Measurements from ENCODE around the gene ENOPH1. TPM values are rescaled to one million over a fixed set of nuclear protein-coding genes. Genes with fewer than 3 reads are reported as not detected.

Gene ENOPH1
- total and polyA plus RNA-seq, 2 of the 13 experiments (the other 11 are each of a cell fraction or from before 2014, with no cell fraction given) = 15.5 to 64.3 TPM

GRCh38 chr4:82434949-82435348 is 4.6 kb downstream of the ENOPH1 start (continued):
- no peak for TF ChIP-seq ZSCAN5A (CRISPR knock-in tag; IDR thresholded peaks at IDR 0.05; ENCODE audit: borderline replicate concordance)
- TF ChIP-seq ZNF468 (CRISPR knock-in tag; IDR thresholded peaks at IDR 0.05) = no peak
- TF ChIP-seq ZNF44 (CRISPR knock-in tag; IDR thresholded peaks at IDR 0.05) = 0 out of 2 replicates have a peak, but pooled peaks have one; percentile 28
- no peak for TF ChIP-seq CCAR2 (optimal IDR thresholded peaks at IDR 0.05; ENCODE audit: low read depth, low read length)
- no peak for TF ChIP-seq ZNF605 (CRISPR knock-in tag; IDR thresholded peaks at IDR 0.05)
- TF ChIP-seq TSC22D2 (CRISPR knock-in tag; IDR thresholded peaks at IDR 0.05; ENCODE audit: borderline replicate concordance) = no peak
- TF ChIP-seq, protein P1, sequence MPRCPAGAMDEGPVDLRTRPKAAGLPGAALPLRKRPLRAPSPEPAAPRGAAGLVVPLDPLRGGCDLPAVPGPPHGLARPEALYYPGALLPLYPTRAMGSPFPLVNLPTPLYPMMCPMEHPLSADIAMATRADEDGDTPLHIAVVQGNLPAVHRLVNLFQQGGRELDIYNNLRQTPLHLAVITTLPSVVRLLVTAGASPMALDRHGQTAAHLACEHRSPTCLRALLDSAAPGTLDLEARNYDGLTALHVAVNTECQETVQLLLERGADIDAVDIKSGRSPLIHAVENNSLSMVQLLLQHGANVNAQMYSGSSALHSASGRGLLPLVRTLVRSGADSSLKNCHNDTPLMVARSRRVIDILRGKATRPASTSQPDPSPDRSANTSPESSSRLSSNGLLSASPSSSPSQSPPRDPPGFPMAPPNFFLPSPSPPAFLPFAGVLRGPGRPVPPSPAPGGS (CRISPR knock-in tag; IDR thresholded peaks at IDR 0.05) = no peak
- TF ChIP-seq IRF2 (CRISPR knock-in tag; IDR thresholded peaks at IDR 0.05) = 0 out of 2 replicates have a peak, but pooled peaks have one; percentile 22
- TF ChIP-seq HMG20B (CRISPR knock-in tag; conservative IDR thresholded peaks at IDR 0.05) = no peak
- TF ChIP-seq HOMEZ (CRISPR knock-in tag; IDR thresholded peaks at IDR 0.05; ENCODE audit: low read depth) = 0 out of 2 replicates have a peak, but pooled peaks have one; percentile 31
- TF ChIP-seq ZNF761 (CRISPR knock-in tag; conservative IDR thresholded peaks at IDR 0.05) = no peak
- no peak for TF ChIP-seq ZNF326 (CRISPR knock-in tag; IDR thresholded peaks at IDR 0.05; ENCODE audit: borderline replicate concordance)
- TF ChIP-seq JARID2 (CRISPR knock-in tag; IDR thresholded peaks at IDR 0.05; ENCODE audit: insufficient replicate concordance) = no peak
- TF ChIP-seq ZFP36L1 (CRISPR knock-in tag; IDR thresholded peaks at IDR 0.05) = no peak
- TF ChIP-seq CTCF (CRISPR knock-in tag; IDR thresholded peaks at IDR 0.05) = no peak
- TF ChIP-seq CEBPG (CRISPR knock-in tag; IDR thresholded peaks at IDR 0.05) = peak; percentile 85
- TF ChIP-seq ZBTB25 (CRISPR knock-in tag; IDR thresholded peaks at IDR 0.05) = no peak
- no peak for TF ChIP-seq ZNF850 (CRISPR knock-in tag; conservative IDR thresholded peaks at IDR 0.05)
- no peak for TF ChIP-seq ZNF235 (CRISPR knock-in tag; IDR thresholded peaks at IDR 0.05; ENCODE audit: borderline replicate concordance)
- TF ChIP-seq RXRA (CRISPR knock-in tag; IDR thresholded peaks at IDR 0.05) = peak; percentile 68; the same call in 1 of the 2 replicates
- TF ChIP-seq HOXA3 (CRISPR knock-in tag; IDR thresholded peaks at IDR 0.05) = peak; percentile 58; the same call in 1 of the 2 replicates
- TF ChIP-seq MTA3 (CRISPR knock-in tag; IDR thresholded peaks at IDR 0.05) = no peak
- no peak for TF ChIP-seq THAP8 (CRISPR knock-in tag; IDR thresholded peaks at IDR 0.05; ENCODE audit: borderline replicate concordance)
- no peak for TF ChIP-seq ZNF577 (CRISPR knock-in tag; IDR thresholded peaks at IDR 0.05; ENCODE audit: borderline replicate concordance, low read depth)
